Tibial nerve (tissue), 3 donors: ENCODE data around the gene MTCL1.

Experiments used
- POLR2A ChIP-seq, 2 donors: fragments of 450-650 bp; IDR thresholded peaks; one replicate each; pipeline ENCODE4 v1.6.1; 2017; ENCODE audit warnings: antibody characterized with exemption in 2 of 2, mild to moderate bottlenecking in 2 of 2, moderate library complexity in 2 of 2
- TF ChIP-seq, protein P1 (sequence below), 5 experiments: fragments of 200-600 bp in 3 of 5; fragments of 450-650 bp in 2 of 5; sonication (generic) in 3 of 5; IDR thresholded peaks; one replicate each; pipeline ENCODE4 v1.5.1; 2016 to 2019; ENCODE audit warnings: antibody characterized with exemption in 5 of 5, mild to moderate bottlenecking in 3 of 5, moderate library complexity in 2 of 5

DNA sequence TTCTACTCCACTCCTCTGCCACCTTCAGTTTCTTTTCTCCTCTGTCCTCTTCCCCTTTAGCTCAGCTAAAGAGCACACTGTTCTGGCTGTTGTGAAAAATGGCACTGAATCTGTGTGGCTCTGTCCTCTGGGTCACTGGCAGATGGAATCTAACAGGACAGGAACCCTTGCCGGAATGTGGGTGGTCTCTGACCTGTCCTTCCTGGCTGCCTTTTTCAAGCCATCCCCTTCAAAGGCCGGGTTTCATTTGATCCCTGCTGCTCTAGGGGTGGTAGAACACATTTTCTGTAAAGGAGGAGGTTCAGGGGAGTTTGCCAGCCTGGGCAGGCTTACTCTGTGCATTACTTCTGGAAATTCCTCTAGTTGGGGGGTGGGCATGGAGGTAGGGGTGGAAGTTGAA lies 29.9 kb downstream of the MTCL1 start:
- TF ChIP-seq, protein P1, sequence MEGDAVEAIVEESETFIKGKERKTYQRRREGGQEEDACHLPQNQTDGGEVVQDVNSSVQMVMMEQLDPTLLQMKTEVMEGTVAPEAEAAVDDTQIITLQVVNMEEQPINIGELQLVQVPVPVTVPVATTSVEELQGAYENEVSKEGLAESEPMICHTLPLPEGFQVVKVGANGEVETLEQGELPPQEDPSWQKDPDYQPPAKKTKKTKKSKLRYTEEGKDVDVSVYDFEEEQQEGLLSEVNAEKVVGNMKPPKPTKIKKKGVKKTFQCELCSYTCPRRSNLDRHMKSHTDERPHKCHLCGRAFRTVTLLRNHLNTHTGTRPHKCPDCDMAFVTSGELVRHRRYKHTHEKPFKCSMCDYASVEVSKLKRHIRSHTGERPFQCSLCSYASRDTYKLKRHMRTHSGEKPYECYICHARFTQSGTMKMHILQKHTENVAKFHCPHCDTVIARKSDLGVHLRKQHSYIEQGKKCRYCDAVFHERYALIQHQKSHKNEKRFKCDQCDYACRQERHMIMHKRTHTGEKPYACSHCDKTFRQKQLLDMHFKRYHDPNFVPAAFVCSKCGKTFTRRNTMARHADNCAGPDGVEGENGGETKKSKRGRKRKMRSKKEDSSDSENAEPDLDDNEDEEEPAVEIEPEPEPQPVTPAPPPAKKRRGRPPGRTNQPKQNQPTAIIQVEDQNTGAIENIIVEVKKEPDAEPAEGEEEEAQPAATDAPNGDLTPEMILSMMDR (IDR thresholded peaks at IDR 0.05), result no peak
- TF ChIP-seq POLR2A (IDR thresholded peaks at IDR 0.05), result no peak
